H1 (cell line): Measurements from ENCODE around the gene TBC1D32. TPM values are rescaled to one million over a fixed set of nuclear protein-coding genes. Genes with fewer than 3 reads are reported as not detected.

Experiments used
- CTCF ChIA-PET: fragments of 300-600 bp; sonication (Branson Sonifier 250); formaldehyde crosslinking; loops from one replicate; lab custom pipeline; 2021; ENCODE audit not compliant: partially characterized antibody; lab: Charles Lee
- POLR2A ChIA-PET: fragments of 300-600 bp; sonication (Branson Sonifier 250); formaldehyde crosslinking; loops from one replicate; lab custom pipeline; 2021; ENCODE audit warnings: inconsistent platforms; ENCODE audit not compliant: partially characterized antibody; lab: Charles Lee
- DNase-seq, 2 experiments: peaks; one replicate each; pipeline versions ENCODE4 v3.0.0 to v3.0.0-alpha.2; 2010 to 2022; ENCODE audit warnings: low spot score in 2 of 2, low read depth in 1 of 2, mixed read lengths in 1 of 2
- FAIRE-seq: peaks from 2 replicates; lab custom pipeline; 2011; peaks lifted over from hg19 to GRCh38; lab: Jason Lieb, UNC
- H2AFZ ChIP-seq: 2 replicates; pipeline ENCODE4 v1.8.1; 2012; ENCODE audit warnings: low read length, inconsistent platforms
- H2AK5ac ChIP-seq: 2 replicates; pipeline ENCODE4 v1.6.1; 2013; ENCODE audit warnings: low read depth, low read length
- H2BK120ac ChIP-seq: replicated peaks from 2 replicates; pipeline ENCODE3; 2013; ENCODE audit warnings: low read depth, low read length, inconsistent platforms
- H2BK12ac ChIP-seq: 2 replicates; pipeline ENCODE4 v1.6.1; 2013; ENCODE audit warnings: low read depth, low read length
- H2BK15ac ChIP-seq: 2 replicates; pipeline ENCODE4 v1.6.1; 2013; ENCODE audit warnings: low read length
- H2BK20ac ChIP-seq: 2 replicates; pipeline ENCODE4 v1.6.1; 2013; ENCODE audit warnings: low read length
- H2BK5ac ChIP-seq: 2 replicates; pipeline ENCODE4 v1.6.1; 2013; ENCODE audit warnings: low read depth, low read length
- H3K14ac ChIP-seq: 2 replicates; pipeline ENCODE4 v1.6.1; 2013; ENCODE audit warnings: inconsistent platforms; ENCODE audit not compliant: insufficient read length
- H3K18ac ChIP-seq: 2 replicates; pipeline ENCODE4 v1.6.1; 2013; ENCODE audit warnings: low read length; ENCODE audit errors: extremely low read depth
- H3K23ac ChIP-seq: 2 replicates; pipeline ENCODE4 v1.6.1; 2013; ENCODE audit warnings: inconsistent platforms; ENCODE audit not compliant: insufficient read length
- H3K23me2 ChIP-seq: 2 replicates; pipeline ENCODE4 v1.6.1; 2013; ENCODE audit warnings: low read depth, low read length
- H3K27ac ChIP-seq: 2 replicates; pipeline ENCODE4 v1.6.1; 2011; ENCODE audit warnings: low read depth, low read length, inconsistent platforms
- H3K27me3 ChIP-seq, 4 experiments: replicated peaks in 1 of 4; 1 replicate in 1 of 4; 2 replicates in 3 of 4; pipeline versions ENCODE4 v1.6.1 to v1.8.1; 2011 to 2013; ENCODE audit warnings: low read length in 3 of 4, mild to moderate bottlenecking in 3 of 4, inconsistent platforms in 2 of 4, mixed read lengths in 2 of 4, moderate library complexity in 1 of 4; ENCODE audit not compliant: control insufficient read depth in 3 of 4, insufficient read depth in 3 of 4; ENCODE audit errors: extremely low read depth in 1 of 4
- H3K36me3 ChIP-seq, 4 experiments: 2 replicates each; pipeline versions ENCODE4 v1.6.1 to v1.8.1; 2011 to 2013; ENCODE audit warnings: mild to moderate bottlenecking in 4 of 4, low read length in 3 of 4, moderate library complexity in 2 of 4, control low read depth in 1 of 4, inconsistent platforms in 1 of 4; ENCODE audit not compliant: insufficient read depth in 4 of 4, control insufficient read depth in 2 of 4
- H3K4ac ChIP-seq: replicated peaks from 2 replicates; pipeline ENCODE3; 2013; ENCODE audit warnings: low read length, low read depth, mixed read lengths, inconsistent platforms; ENCODE audit not compliant: insufficient read length
- H3K4me1 ChIP-seq, 4 experiments: replicated peaks in 1 of 4; 1 replicate in 1 of 4; 2 replicates in 3 of 4; pipeline versions ENCODE4 v1.6.1 to v1.8.1; 2011 to 2013; ENCODE audit warnings: low read length in 3 of 4, inconsistent platforms in 2 of 4, mixed read lengths in 1 of 4; ENCODE audit not compliant: insufficient read depth in 4 of 4, control insufficient read depth in 3 of 4
- H3K4me2 ChIP-seq, 2 experiments: 2 replicates each; pipeline versions ENCODE4 v1.6.1 to v1.8.1; 2011 to 2013; ENCODE audit warnings: low read depth in 2 of 2, low read length in 2 of 2, control low read depth in 1 of 2, inconsistent platforms in 1 of 2, mild to moderate bottlenecking in 1 of 2; ENCODE audit not compliant: insufficient read depth in 1 of 2
- H3K4me3 ChIP-seq, 4 experiments: fragments of 200-600, 300-600 bp in 1 of 4; sonication (generic), shearing (Covaris generic), sonication (Bioruptor Twin) in 1 of 4; 2 replicates each; pipeline versions ENCODE4 v1.5.1 to v1.8.1; 2011 to 2016; ENCODE audit warnings: low read length in 4 of 4, low read depth in 3 of 4, control low read depth in 2 of 4, inconsistent platforms in 2 of 4, mild to moderate bottlenecking in 2 of 4, mixed read lengths in 1 of 4, moderate library complexity in 1 of 4; ENCODE audit not compliant: insufficient read depth in 2 of 4; ENCODE audit errors: extremely low read depth in 1 of 4
- H3K56ac ChIP-seq: replicated peaks from 2 replicates; pipeline ENCODE3; 2013; ENCODE audit warnings: low read depth, mild to moderate bottlenecking, mixed read lengths, low read length, inconsistent platforms; ENCODE audit not compliant: insufficient read length
- H3K79me1 ChIP-seq: 2 replicates; pipeline ENCODE4 v1.6.1; 2013; ENCODE audit warnings: low read depth, low read length, control low read depth
- H3K79me2 ChIP-seq, 2 experiments: 2 replicates each; pipeline versions ENCODE4 v1.6.1 to v1.8.1; 2012 to 2013; ENCODE audit warnings: low read length in 2 of 2, mild to moderate bottlenecking in 2 of 2, inconsistent platforms in 1 of 2; ENCODE audit not compliant: insufficient read depth in 2 of 2, control insufficient read depth in 1 of 2
- H3K9ac ChIP-seq, 4 experiments: replicated peaks in 1 of 4; 1 replicate in 1 of 4; 2 replicates in 3 of 4; pipeline versions ENCODE4 v1.6.1 to v1.8.1; 2011 to 2013; ENCODE audit warnings: low read depth in 3 of 4, low read length in 3 of 4, control low read depth in 2 of 4, mild to moderate bottlenecking in 2 of 4, moderate library complexity in 2 of 4, inconsistent platforms in 1 of 4; ENCODE audit errors: extremely low read depth in 1 of 4
- H3K9me3 ChIP-seq, 2 experiments: 2 replicates each; pipeline versions ENCODE4 v1.6.1 to v1.8.1; 2012 to 2013; ENCODE audit warnings: mild to moderate bottlenecking in 2 of 2, moderate library complexity in 2 of 2, control low read depth in 1 of 2, inconsistent platforms in 1 of 2, low read depth in 1 of 2, low read length in 1 of 2, mixed read lengths in 1 of 2; ENCODE audit not compliant: insufficient read depth in 2 of 2
- H4K20me1 ChIP-seq, 2 experiments: replicated peaks in 1 of 2; 2 replicates each; pipeline versions ENCODE3 to v1.8.1; 2011 to 2013; ENCODE audit warnings: inconsistent platforms in 2 of 2, low read length in 2 of 2, mild to moderate bottlenecking in 1 of 2; ENCODE audit not compliant: insufficient read depth in 2 of 2, control insufficient read depth in 1 of 2
- H4K5ac ChIP-seq: 2 replicates; pipeline ENCODE4 v1.6.1; 2013; ENCODE audit warnings: low read length, low read depth, mixed read lengths, inconsistent platforms; ENCODE audit not compliant: insufficient read length
- H4K8ac ChIP-seq: 2 replicates; pipeline ENCODE4 v1.8.0; 2013; ENCODE audit warnings: mild to moderate bottlenecking, moderate library complexity, low read length, inconsistent platforms; ENCODE audit not compliant: insufficient read depth; ENCODE audit errors: extremely low read depth
- H4K91ac ChIP-seq: replicated peaks from 2 replicates; pipeline ENCODE3; 2013; ENCODE audit warnings: low read length, mixed read lengths, inconsistent platforms; ENCODE audit not compliant: insufficient read length
- CTCF ChIP-seq, 3 experiments: IDR thresholded peaks; 1 replicate in 2 of 3; 2 replicates in 1 of 3; pipeline versions ENCODE4 v1.5.1 to v1.6.1; 2011; ENCODE audit warnings: low read length in 3 of 3, mild to moderate bottlenecking in 3 of 3, inconsistent platforms in 2 of 3, low read depth in 1 of 3, moderate library complexity in 1 of 3; ENCODE audit not compliant: insufficient read depth in 1 of 3; ENCODE audit errors: control extremely low read depth in 1 of 3
- RAD21 ChIP-seq, 2 experiments: IDR thresholded peaks in 1 of 2; conservative IDR thresholded peaks in 1 of 2; 2 replicates each; pipeline ENCODE4 v1.6.1; 2011; ENCODE audit warnings: low read depth in 2 of 2, low read length in 2 of 2, improper control_type of control experiment in 1 of 2, inconsistent platforms in 1 of 2, mild to moderate bottlenecking in 1 of 2, moderate library complexity in 1 of 2
- SUZ12 ChIP-seq: fragments of 200-600 bp; sonication (generic); IDR thresholded peaks from 2 replicates; pipeline ENCODE4 v1.6.1; 2012; ENCODE audit warnings: mild to moderate bottlenecking, inconsistent platforms, low read length, moderate library complexity, mixed read lengths
- WGBS, 2 experiments: shearing (Covaris generic) in 1 of 2; methylation state at CpG; one replicate each; pipeline versions ENCODE4 v1.1.6 to v1.1.7; 2013 to 2015; ENCODE audit warnings: low lambda C conversion rate in 2 of 2, mixed read lengths in 2 of 2, inconsistent platforms in 1 of 2, low coverage in 1 of 2, missing lambda C conversion rate in 1 of 2; ENCODE audit not compliant: insufficient replicate concordance in 2 of 2, insufficient coverage in 1 of 2, insufficient read length in 1 of 2; ENCODE audit errors: extremely low coverage in 1 of 2, missing lambda C conversion rate in 1 of 2; 5-methylcytosine and 5-hydroxymethylcytosine counted together
- polyA plus RNA-seq, 7 experiments: library from polyadenylated mRNA; depleted of rRNA in 3 of 7; stranded (reverse) in 5 of 7; unstranded in 2 of 7; fragments of >200 nt in 5 of 7; fragments of 200-250 nt in 2 of 7; gene quantifications; 1 replicate in 5 of 7; 2 replicates in 1 of 7; 4 replicates in 1 of 7; pipeline versions ENCODE4 v1.2.1 to v1.2.3, GENCODE V29; 2011 to 2013; ENCODE audit warnings: missing spikeins in 2 of 7, mixed read lengths in 2 of 7
- total RNA-seq: library from RNA; stranded (reverse); fragmentation: NEBNext Ultra II Directional; extraction: Animal tissue kit (Norgen Biotek cat#: 25700); gene quantifications from 2 replicates; pipeline ENCODE4 v1.2.1, GENCODE V29; 2021

The TBC1D32 gene
- total and polyA plus RNA-seq, 2 of the 8 experiments (the other 6 are each of a cell fraction or from before 2014, with no cell fraction given) = 5.3 to 7.1 TPM

DNA sequence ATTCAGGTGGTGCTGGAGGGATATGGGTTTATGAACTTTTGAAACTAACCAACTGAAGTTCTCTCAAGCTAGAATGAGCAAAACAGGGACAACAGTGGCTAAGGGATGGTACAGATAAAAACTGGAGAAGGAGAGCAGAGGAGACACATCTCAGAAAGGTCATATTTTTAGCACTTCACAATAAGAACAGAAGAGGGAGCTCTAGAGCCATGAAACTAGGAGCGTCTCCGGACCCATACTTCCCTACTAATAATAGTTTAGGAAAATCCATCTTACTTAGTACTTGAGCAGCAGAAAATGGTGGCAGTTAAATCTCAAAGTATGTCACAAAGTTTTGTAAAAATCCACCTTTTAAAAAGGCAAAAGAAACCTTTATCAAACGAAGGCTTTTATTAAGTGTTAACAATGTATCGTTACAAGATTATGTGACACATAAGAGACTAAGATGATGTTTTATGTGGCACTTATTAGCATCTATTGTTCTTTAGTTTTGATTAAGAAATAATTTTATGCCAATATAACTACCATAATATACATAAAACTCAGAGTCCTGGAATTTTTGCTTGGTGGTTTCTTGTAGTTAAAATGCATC lies 278.6 kb downstream of the TBC1D32 start:
- H2BK5ac ChIP-seq = no peak overlapping the region
- DNase-seq (peak in 1 of 2 experiments; percentile 3), FAIRE-seq (peak; percentile 13)

More for the DNA sequence above, 278.6 kb downstream of the TBC1D32 start:
- H4K8ac ChIP-seq = no peak overlapping the region
- H3K79me2 ChIP-seq = no peaks in the 10 kb centered on the region
- H3K36me3 ChIP-seq = no peaks in the 10 kb centered on the region
- H4K5ac ChIP-seq = no peak overlapping the region
- no peak overlapping the region for H2AFZ ChIP-seq
- ChIA-PET CTCF (interaction anchor here (0.7 to 5.3 kb wide), 21 partner anchors 9 to 333 kb away, joined by 3 to 47 read pairs (median 4); no protein-coding TSS in a partner anchor), POLR2A (no interaction called here)
- H3K23ac ChIP-seq = no peak overlapping the region
- no peaks in the 10 kb centered on the region for H4K20me1 ChIP-seq
- WGBS, 2 experiments = 30% methylated on average over 4 of the region's 4 CpGs; no CpG with 5 or more reads in 1 of the 2 experiments
- H3K27ac ChIP-seq = no peak overlapping the region
- no peak overlapping the region for H3K4ac ChIP-seq
- H2AK5ac ChIP-seq = no peak overlapping the region
- no peak overlapping the region for H2BK12ac ChIP-seq
- no peak overlapping the region for H3K56ac ChIP-seq
- no peak overlapping the region for H3K18ac ChIP-seq
- H3K14ac ChIP-seq = no peak overlapping the region
- H3K9ac ChIP-seq = no peak overlapping the region
- TF ChIP-seq SUZ12 (no peak), RAD21 (IDR thresholded peaks at IDR 0.05 in 1 of 2, conservative IDR thresholded peaks at IDR 0.05 in 1 of 2; ENCODE audit: low read depth in 2 of 2, low read length in 2 of 2) (peak; percentile 89 to 92), CTCF (IDR thresholded peaks at IDR 0.05; ENCODE audit: control extremely low read depth in 1 of 3, insufficient read depth in 1 of 3, low read depth in 1 of 3, low read length in 3 of 3) (peak in 2 of 3 experiments; percentile 60 to 69; a peak in 3 of 4 replicates)
- H2BK120ac ChIP-seq = no peak overlapping the region
- H3K4me1 ChIP-seq = no peaks in the 10 kb centered on the region
- no peaks in the 10 kb centered on the region for H3K79me1 ChIP-seq
- H3K23me2 ChIP-seq = no peaks in the 10 kb centered on the region
- no peaks in the 10 kb centered on the region for H3K27me3 ChIP-seq
- H3K9me3 ChIP-seq = no peaks in the 10 kb centered on the region
- no peak overlapping the region for H2BK20ac ChIP-seq
- H4K91ac ChIP-seq = no peak overlapping the region
- no peak overlapping the region for H3K4me2 ChIP-seq
- no peak overlapping the region for H3K4me3 ChIP-seq
- H2BK15ac ChIP-seq = no peak overlapping the region
